Thoracic aorta (tissue), 2 donors: ENCODE results near the gene RNF146. TPM values are rescaled to one million over a fixed set of nuclear protein-coding genes. Genes with fewer than 3 reads are reported as not detected.
"Not testable (repeated sequence)": the region's sequence is repeated elsewhere in the genome, so short reads cannot be mapped to it uniquely, and the experiment has no call there.

Experiments
- ATAC-seq: fragments of 150-250 bp; one replicate; pipeline ENCODE4 v1.8.0; 2017; ENCODE audit warnings: low read depth; ENCODE audit not compliant: insufficient number of reproducible peaks, low FRiP score
- DNase-seq: peaks from one replicate; pipeline ENCODE4 v3.0.0-alpha.2; 2020; ENCODE audit warnings: low spot score
- H3K27ac ChIP-seq, 2 donors: fragments of 200-600 bp; sonication (generic); 1 replicate in 1 of 2; 2 replicates in 1 of 2; pipeline ENCODE4 v1.5.1; 2016; ENCODE audit warnings: mild to moderate bottlenecking in 2 of 2, moderate library complexity in 2 of 2
- H3K27me3 ChIP-seq: fragments of 200-600 bp; sonication (generic); replicated peaks from 2 replicates; pipeline ENCODE4 v1.6.0; 2016; ENCODE audit warnings: mild to moderate bottlenecking; ENCODE audit not compliant: insufficient read depth
- H3K36me3 ChIP-seq: fragments of 200-600 bp; sonication (generic); one replicate; pipeline ENCODE4 v1.5.1; 2016
- H3K4me1 ChIP-seq, 2 donors: fragments of 200-600 bp; sonication (generic); 1 replicate in 1 of 2; 2 replicates in 1 of 2; pipeline versions ENCODE4 v1.5.1 to v1.6.0; 2016; ENCODE audit warnings: low read depth in 2 of 2, mild to moderate bottlenecking in 1 of 2; ENCODE audit not compliant: control insufficient read depth in 1 of 2
- H3K4me3 ChIP-seq: fragments of 200-600 bp; sonication (generic); 2 replicates; pipeline ENCODE4 v1.5.1; 2016; ENCODE audit warnings: mild to moderate bottlenecking
- H3K9me3 ChIP-seq: fragments of 200-600 bp; sonication (generic); 2 replicates; pipeline ENCODE4 v1.5.1; 2016
- CTCF ChIP-seq: fragments of 200-600 bp; sonication (generic); IDR thresholded peaks from one replicate; pipeline ENCODE4 v1.5.1; 2019; ENCODE audit warnings: antibody characterized with exemption
- total RNA-seq, 2 donors: library from RNA; depleted of rRNA; stranded (reverse); fragments of >200 nt; gene quantifications; one replicate each; pipeline versions ENCODE4 v1.1.0 to v1.2.3, GENCODE V29; 2016

RNF146 gene, protein sequence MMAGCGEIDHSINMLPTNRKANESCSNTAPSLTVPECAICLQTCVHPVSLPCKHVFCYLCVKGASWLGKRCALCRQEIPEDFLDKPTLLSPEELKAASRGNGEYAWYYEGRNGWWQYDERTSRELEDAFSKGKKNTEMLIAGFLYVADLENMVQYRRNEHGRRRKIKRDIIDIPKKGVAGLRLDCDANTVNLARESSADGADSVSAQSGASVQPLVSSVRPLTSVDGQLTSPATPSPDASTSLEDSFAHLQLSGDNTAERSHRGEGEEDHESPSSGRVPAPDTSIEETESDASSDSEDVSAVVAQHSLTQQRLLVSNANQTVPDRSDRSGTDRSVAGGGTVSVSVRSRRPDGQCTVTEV
- total RNA-seq = 10 to 100 TPM; 37.6 to 79.6 TPM

DNA sequence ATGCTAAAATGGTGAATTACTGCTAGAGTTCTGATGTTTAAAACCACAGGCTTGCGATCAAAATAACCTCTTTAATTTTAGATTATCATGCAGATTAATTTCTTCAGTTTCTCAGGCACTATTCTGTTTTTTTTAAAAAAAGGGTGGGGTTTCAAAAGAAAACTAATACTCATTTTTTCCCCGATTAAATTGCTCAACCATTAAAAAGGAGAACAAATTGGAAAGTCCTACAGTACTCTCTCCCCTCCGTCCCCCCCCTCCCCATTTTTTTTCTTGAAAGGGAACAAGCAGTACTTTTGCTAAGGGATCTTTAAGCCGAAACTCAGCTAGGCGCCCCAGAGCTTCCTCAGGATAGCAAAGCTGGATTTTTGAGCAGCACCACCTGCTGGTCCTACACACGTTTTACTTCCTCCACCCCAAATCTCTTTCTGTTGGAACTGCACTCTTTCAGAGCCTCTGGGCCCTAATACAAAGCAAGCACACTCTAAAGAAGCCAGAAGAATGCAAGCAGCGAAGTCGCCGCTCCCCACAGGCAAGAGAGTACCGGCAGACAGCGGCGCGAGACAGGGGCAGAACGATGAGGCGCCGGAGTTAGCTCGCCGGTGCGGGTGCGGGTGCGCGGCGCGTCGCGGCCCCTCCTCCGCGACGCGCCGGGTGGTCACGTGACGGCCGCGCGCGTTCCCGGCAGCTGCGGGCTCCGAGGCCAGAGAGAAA, at the start of gene RNF146:
RNF146 (plus strand) TSS at position 687 of the 714 bp plus-strand sequence. CDS start 13,475 bp downstream, outside the sequence.
- ATAC-seq (peak; percentile 91), DNase-seq (peak; percentile 13)
- no peaks in the 10 kb centered on the region for H3K36me3 ChIP-seq
- peak; percentile 69 for TF ChIP-seq CTCF
- no peaks in the 10 kb centered on the region for H3K27me3 ChIP-seq
- peaks cover 14 to 20% of the 10 kb centered on the region in 2 donors for H3K4me1 ChIP-seq
- H3K4me3 ChIP-seq = peak within 1 kb of the TSS; percentile 86
- no peaks in the 10 kb centered on the region for H3K9me3 ChIP-seq
- peak within 1 kb of the TSS; percentile 98 to 99 for H3K27ac ChIP-seq

GRCh38 chr6:127219869-127220268, 46.8 kb upstream of the RNF146 start:
- Histone ChIP-seq H3K27ac (no peak overlapping the region), H3K9me3 (no peaks in the 10 kb centered on the region)

DNA sequence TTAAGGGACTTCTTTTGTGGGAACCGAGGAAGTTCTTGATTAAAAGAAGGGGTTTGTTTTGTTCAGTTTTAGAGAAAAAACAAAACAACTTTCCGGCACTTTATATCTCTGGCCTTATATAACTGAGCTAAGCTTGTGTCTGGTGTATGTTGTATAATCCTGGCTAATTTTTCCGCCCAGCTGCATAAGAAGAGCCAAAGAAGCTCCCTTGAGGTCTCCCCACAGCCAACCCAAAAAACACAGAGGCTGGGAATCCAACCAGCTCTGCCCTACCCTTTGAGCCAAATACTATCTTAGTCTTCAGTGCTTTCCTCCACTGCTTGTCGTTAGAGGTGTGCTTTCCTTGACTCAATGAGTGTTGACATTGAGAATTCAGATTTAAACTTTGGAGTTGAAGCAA, 45.5 kb upstream of the RNF146 start:
- Histone ChIP-seq H3K4me1 (no peaks in the 10 kb centered on the region), H3K27ac (no peak overlapping the region), H3K36me3 (no peaks in the 10 kb centered on the region), H3K27me3 (no peaks in the 10 kb centered on the region), H3K4me3 (no peak overlapping the region), H3K9me3 (no peaks in the 10 kb centered on the region)
- no peak for DNase-seq
- ATAC-seq = no peak
- TF ChIP-seq CTCF = no peak

More at GRCh38 chr6:127219869-127220268, 46.8 kb upstream of the RNF146 start:
- DNase-seq (no peak), ATAC-seq (no peak)
- H3K4me3 ChIP-seq = no peak overlapping the region
- H3K36me3 ChIP-seq = no peaks in the 10 kb centered on the region
- H3K27me3 ChIP-seq = no peaks in the 10 kb centered on the region
- TF ChIP-seq CTCF = no peak
- H3K4me1 ChIP-seq = no peaks in the 10 kb centered on the region

DNA sequence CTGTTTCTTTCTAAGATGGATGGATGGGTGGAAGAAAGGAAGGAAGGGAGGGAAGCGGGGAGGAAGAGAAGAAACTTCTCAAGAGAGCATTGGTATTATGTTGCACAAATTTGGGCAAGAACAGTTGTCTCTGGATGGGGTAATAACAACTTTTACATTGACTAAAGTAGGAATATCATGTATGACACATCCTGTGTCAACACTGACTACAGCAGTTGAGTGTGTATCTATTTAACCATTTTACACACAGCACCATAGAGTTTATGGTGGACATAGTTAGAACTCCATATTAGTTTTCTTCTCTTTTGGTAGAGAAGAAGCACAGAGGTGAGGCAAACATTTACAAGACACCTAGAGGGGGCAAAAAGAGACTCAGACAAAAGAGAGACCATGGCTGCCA, 44.2 kb upstream of the RNF146 start:
- no peak for DNase-seq
- no peaks in the 10 kb centered on the region for H3K9me3 ChIP-seq
- TF ChIP-seq CTCF = no peak
- H3K4me1 ChIP-seq = no peaks in the 10 kb centered on the region
- no peak for ATAC-seq
- no peak overlapping the region for H3K4me3 ChIP-seq
- no peaks in the 10 kb centered on the region for H3K27me3 ChIP-seq
- H3K27ac ChIP-seq = no peak overlapping the region
- no peaks in the 10 kb centered on the region for H3K36me3 ChIP-seq

DNA sequence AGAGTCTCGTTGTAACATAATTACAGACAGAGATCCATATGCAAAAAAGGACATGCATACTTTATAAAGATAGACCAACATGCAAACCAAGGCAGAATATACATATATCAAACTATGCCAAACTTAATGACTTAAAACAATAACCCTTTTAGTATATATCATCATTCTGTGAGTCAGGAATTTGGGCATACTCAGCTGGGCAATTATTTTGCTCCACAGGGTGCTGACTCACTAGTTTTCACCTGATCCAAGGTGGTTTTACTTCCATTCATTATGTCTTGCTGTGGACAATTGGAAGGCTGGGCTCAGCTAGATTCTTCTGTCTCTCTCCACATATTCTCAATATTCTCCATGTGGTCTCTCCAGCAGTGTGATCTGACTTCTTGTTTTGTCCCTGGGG, 41.2 kb upstream of the RNF146 start:
- H3K27ac ChIP-seq = no peak overlapping the region
- no peaks in the 10 kb centered on the region for H3K9me3 ChIP-seq
- H3K36me3 ChIP-seq = no peaks in the 10 kb centered on the region
- no peaks in the 10 kb centered on the region for H3K27me3 ChIP-seq
- no peaks in the 10 kb centered on the region for H3K4me1 ChIP-seq
- no peak for DNase-seq
- H3K4me3 ChIP-seq = no peak overlapping the region
- ATAC-seq = no peak
- TF ChIP-seq CTCF = no peak

DNA sequence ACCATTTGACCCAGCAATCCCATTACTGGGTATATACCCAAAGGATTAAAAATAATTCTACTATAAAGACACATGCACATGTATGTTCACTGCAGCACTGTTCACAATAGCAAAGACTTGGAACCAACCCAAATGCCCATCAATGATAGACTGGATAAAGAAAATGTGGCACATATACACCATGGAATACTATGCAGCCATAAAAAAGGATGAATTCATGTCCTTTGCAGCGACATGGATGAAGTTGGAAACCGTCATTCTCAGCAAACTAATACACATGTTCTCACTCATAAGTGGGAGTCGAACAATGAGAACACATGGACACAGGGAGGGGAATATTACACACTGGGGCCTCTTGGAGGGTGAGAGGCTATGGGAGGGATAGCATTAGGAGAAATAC, 32.8 kb upstream of the RNF146 start:
- H3K4me3 ChIP-seq, H3K9me3 ChIP-seq, DNase-seq, H3K36me3 ChIP-seq, H3K27me3 ChIP-seq, H3K4me1 ChIP-seq, ATAC-seq, H3K27ac ChIP-seq: not testable (repeated sequence)
